GM12873 (cell line): ENCODE results near the gene PAM16.

Experiments used
- TF ChIP-seq, protein P1 (sequence below): IDR thresholded peaks from 2 replicates; pipeline ENCODE4 v1.5.1; 2012; ENCODE audit warnings: low read depth, mild to moderate bottlenecking, moderate library complexity, low read length, control low read depth; ENCODE audit not compliant: insufficient read depth; ENCODE audit errors: missing control alignments

Gene PAM16

DNA sequence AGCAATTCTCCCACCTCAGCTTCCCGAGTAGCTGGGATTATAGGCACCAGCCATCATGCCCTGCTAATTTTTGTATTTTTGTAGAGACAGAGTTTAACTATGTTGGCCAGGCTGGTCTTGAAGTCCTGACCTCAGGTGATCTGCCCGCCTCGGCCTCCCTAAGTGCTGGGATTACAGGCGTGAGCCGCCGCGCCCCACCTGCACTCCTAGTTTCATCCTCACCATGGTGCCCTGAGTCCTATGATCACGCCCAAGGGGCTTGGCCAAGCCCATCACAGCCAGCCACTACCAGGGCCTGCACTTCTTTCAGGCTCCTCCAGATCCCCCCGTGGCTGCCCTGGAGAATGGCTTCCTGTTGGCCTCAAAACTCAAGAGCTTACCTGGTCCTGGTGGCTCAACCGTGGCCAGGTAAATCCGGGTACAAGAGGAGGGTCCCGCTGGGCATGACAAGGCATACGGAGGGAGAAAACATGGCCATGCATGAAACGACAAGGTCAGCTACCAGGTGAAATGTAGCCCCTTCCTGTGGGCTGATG, 57.9 kb downstream of the PAM16 start:
- TF ChIP-seq, protein P1, sequence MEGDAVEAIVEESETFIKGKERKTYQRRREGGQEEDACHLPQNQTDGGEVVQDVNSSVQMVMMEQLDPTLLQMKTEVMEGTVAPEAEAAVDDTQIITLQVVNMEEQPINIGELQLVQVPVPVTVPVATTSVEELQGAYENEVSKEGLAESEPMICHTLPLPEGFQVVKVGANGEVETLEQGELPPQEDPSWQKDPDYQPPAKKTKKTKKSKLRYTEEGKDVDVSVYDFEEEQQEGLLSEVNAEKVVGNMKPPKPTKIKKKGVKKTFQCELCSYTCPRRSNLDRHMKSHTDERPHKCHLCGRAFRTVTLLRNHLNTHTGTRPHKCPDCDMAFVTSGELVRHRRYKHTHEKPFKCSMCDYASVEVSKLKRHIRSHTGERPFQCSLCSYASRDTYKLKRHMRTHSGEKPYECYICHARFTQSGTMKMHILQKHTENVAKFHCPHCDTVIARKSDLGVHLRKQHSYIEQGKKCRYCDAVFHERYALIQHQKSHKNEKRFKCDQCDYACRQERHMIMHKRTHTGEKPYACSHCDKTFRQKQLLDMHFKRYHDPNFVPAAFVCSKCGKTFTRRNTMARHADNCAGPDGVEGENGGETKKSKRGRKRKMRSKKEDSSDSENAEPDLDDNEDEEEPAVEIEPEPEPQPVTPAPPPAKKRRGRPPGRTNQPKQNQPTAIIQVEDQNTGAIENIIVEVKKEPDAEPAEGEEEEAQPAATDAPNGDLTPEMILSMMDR = no peak

DNA sequence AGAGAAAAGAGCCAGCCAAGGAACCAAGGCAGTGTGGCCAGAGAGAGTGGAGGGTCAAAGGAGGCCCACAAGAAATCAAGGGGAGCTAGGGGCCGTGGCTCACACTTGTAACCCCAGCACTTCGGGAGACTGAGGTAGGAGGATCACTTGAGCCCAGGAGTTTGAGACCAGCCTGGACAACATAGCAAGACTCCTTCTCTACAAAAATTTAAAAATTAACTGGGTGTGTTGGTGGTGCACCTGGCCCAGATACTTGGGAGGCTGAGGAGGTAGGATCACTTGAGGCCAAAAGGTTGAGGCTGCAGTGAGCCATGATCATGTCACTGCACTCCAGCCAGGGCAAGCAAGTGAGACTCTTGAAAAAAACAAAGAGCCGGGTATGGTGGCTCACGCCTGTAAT, 59.4 kb downstream of the PAM16 start:
- TF ChIP-seq, protein P1 = no peak
